ENCODE results near the gene SLC22A23. TPM values are rescaled to one million over a fixed set of nuclear protein-coding genes. Genes with fewer than 3 reads are reported as not detected.

The SLC22A23 gene
- polyA plus RNA-seq, 12 donors: 2.3 to 26.1 (median 4.1) TPM; not detected in 1

- peak; percentile 64 for DNase-seq
Observed at GRCh38 chr6:3356056-3356823, 100.6 kb downstream of the SLC22A23 start.

GRCh38 chr6:3355358-3356055 is 101.3 kb downstream of the SLC22A23 start:
- DNase-seq: peak; percentile 43

- no peak for DNase-seq
Observed at GRCh38 chr6:3355011-3355357, 101.9 kb downstream of the SLC22A23 start.

DNA sequence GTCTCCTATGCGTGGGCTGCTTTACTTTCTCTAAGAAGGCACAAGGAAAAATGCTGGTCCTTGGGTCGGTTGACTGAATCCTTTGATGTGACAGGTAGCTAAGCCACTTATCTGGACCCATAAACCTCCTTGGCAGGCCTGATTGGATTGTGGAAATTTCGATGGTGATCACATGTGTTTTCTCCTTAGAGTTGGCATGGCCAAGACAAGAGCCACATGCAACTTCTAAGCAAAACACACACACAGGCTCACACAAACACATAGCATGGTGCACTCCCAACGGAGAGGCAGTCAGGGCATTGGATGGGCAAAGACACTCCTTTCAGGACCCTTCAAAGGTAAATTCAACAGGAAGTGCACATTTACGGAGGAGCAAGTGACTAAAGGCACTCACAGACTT is 102.9 kb downstream of the SLC22A23 start:
- DNase-seq: no peak

GRCh38 chr6:3353213-3353903 is 103.5 kb downstream of the SLC22A23 start:
- DNase-seq: no peak

GRCh38 chr6:3352678-3353077 is 104.2 kb downstream of the SLC22A23 start:
- no peak for DNase-seq

DNA sequence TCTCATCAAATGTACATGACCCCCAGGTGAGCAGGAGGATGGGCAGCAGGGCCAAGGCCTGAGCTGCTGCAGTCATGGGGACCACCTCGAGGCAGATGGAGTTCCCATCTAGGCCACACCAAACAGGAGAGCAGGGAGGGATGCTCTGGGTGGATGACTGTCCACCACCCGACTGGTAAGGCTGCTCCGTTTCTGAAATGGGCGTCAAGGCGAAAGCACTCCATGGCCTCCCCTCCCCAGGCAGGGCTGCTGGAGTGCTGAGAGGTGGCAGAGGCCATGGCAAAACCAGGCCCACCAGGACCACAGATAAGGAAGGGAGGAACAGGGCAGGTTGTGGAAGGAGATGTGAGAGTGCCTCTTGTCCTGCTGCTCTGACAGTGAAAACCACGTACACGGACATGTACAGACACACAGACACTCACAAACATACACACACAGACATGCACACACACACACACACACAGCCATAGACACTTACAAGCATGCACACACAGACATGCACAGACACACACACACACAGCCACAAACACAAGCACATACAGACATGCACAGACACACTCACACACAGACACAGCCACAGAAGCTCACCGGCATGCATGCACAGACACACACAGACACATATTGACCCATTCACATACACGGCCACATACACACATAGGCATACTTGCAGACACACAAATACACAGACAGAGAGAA is 104.9 kb downstream of the SLC22A23 start:
- DNase-seq: no peak

DNA sequence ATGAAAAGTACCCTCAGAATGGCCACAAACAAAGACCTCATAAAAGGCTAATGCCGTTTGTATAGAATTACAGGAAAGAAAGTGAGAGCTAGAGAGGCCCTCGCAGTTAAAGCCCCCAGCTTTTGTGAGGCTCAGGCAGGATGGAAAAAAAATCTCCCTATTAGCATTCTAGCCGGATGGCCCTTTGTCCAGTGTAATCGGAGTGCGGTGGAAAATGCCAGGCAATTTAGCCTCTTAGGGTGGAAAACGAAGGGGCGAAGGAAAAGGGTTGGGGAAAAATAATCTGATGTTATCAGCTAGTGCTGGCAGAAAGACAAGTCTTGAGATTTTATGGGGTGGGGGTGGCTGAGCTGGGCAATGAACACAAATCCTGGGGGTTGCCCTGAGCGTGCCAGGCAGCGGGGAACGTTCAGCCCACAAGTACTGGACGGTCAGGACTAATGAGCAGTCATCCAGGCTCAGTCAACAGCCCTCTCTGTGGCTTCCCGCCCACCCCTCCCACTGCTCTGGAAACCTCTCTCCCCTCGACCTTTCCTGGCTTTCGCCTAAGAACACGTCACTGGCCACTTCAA is 105.7 kb downstream of the SLC22A23 start:
- no peak for DNase-seq

GRCh38 chr6:3350252-3350796 is 106.5 kb downstream of the SLC22A23 start:
- no peak for DNase-seq

DNA sequence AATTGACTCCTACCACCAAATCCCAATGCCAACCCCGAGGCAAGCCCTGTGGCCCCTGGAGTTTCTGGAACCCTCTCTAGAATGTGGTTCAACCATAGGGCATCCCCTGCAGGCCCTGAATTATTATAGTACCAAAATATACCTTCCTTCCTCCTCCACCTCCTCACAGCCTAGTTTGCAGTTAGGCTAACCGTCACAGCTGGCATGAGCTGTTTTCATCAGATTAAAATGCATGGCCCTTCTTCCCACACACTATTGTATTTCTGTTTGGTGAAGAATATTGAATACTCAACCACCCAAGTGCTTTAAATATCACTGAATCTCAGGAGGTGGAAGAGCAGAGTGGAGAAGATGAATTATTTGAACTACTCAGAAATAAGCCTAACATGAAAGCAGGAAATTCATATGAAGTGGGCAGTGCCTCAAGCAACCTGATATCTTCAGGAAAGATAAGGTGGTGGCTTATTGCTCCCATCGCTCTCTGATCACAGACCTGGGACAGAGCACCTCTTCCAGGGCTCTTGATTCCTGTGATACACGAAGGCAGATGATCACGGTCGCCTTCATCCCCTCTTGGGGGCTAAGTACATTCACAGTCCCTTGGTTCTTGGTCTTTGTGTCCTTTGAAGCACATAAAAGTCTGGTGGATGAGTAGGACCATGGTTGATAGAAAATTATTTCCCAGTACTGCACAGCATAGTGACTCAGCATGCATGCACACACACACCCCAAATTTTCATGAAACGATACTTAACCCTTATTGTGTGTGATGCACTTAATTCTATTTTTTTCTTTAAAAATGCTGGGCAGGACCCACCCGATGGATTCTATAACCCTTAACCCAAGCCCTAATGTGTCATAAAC is 107.2 kb downstream of the SLC22A23 start:
- DNase-seq: no peak

DNA sequence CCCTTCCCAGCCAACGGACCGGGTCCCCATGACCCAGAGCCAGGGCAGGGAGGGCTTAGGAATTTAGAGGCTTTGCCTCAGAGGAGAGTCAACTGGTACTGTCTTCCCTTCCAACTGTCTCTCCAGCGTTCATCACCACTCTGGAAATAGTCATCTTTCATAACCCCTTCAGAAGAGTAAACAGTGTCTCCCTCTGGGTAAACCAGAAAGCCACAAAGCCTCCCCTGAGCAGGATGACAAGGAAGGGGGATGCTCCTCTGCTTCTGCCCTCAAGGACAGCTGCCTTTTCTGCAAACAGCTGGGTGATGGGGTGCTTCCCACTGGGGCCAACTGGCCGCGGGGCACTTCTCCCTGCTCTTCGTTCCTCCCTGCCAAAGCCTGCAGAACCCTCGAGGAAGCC is 108.0 kb downstream of the SLC22A23 start:
- DNase-seq: no peak

GRCh38 chr6:3347826-3348225 is 109.0 kb downstream of the SLC22A23 start:
- DNase-seq: no peak

DNA sequence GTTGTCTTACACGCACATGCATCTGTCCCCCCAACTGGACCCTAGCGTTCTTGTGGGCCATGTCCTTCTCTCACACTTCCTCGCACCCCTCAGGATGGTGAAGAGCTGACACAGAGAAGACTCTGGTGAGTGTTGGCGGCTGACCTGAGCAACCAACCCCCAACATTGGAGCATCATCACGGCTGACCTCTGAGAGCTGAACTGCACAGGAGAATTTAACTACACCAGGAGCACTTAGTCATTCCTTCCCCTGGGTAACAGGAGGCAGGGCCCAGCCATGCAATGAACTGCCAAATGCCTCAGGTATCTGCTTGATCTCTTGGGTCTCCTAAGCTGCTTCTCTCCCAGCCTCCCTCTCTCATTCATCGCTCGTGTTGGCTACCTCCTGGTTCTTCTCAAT is 109.6 kb downstream of the SLC22A23 start:
- DNase-seq: no peak

DNA sequence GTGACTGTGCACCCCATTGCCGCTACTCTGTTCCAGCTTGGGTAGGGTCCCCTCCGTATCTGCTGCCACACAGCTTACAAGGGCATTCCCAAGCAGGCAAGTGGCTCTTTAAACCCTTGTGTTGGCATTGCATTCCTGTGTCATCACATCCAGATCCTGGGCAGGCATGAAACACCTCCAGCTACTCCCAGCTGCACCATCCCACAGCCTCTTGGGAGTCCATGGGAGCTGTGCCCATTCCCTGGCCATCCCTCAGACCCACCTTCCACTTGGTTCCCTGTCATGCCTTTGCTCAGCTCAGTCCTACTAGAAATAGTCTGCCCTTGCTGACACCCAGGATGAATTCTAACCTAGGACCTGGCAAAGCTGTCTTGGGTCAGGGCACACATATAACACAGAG is 110.4 kb downstream of the SLC22A23 start:
- no peak for DNase-seq

GRCh38 chr6:3345836-3346235 is 111.0 kb downstream of the SLC22A23 start:
- DNase-seq: no peak

GRCh38 chr6:3343089-3343883 is 113.6 kb downstream of the SLC22A23 start:
- no peak for DNase-seq

- no peak for DNase-seq
Observed at GRCh38 chr6:3341467-3341866, 115.4 kb downstream of the SLC22A23 start.

DNA sequence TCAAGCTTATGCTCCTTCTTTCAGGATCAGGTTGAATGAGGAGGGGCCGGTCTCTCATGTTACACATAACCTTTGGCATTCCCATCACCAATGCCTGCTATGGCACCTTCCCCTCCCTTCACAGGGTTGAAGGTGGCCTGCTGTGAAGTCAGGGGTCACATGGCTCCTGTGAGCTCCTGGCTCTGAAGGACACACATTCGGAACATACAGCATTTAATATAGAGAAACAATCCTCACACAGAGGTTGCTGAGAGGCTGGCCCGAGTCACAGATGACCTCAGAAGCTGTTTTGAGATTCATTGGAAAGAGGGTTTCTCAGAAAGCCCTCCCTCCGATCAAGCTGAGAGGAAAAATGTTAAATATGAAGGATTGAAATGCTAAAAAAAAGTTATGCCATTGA is 116.0 kb downstream of the SLC22A23 start:
- DNase-seq: no peak

GRCh38 chr6:3340358-3340802 is 116.5 kb downstream of the SLC22A23 start:
- no peak for DNase-seq

DNA sequence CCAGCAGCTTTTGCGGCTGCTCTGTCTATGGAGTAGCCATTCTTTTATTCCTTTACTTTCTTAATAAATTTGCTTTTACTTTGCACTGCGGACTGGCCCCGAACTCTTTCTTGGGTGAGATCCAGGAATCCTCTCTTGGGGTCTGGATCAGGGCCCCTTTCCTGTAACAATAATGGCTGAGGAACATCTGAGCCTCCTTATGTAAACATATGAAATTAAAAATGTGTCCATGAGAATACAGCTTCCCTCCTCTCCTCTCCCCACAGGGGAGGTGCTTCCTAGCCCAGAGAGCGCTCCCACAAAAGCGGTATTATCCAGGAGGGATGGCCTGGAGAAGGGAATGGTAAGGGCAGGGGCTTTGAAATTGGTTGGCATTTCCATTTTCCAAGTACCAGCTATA is 117.0 kb downstream of the SLC22A23 start:
- no peak for DNase-seq

Data from muscle of arm (tissue), 12 donors.